ENCODE data around the gene LGR6. TPM values are rescaled to one million over a fixed set of nuclear protein-coding genes. Genes with fewer than 3 reads are reported as not detected.

The LGR6 gene
- total RNA-seq, 4 donors from 2014 or later, result 0.15 TPM; not detected in 3

- H3K4me3 ChIP-seq, result no peak overlapping the region
- H3K9me3 ChIP-seq, result no peaks in the 10 kb centered on the region
- ATAC-seq (no peak), DNase-seq (no peak)
- in situ Hi-C loops (cut with MboI; ENCODE audit: low sequenced_read_pairs in 4 of 4), result no loop called here
- intact Hi-C loops (cut with DNase I; ENCODE audit: low total_unique reads), result no loop called here
- no peaks in the 10 kb centered on the region for H3K4me1 ChIP-seq
- H3K36me3 ChIP-seq, result no peaks in the 10 kb centered on the region
- no peak overlapping the region for H3K27ac ChIP-seq
- H3K27me3 ChIP-seq, result peaks cover 0 to 5% (median 0%) of the 10 kb centered on the region in 3 donors
- TF ChIP-seq POLR2A (IDR thresholded peaks at IDR 0.05), result no peak
- no peak for TF ChIP-seq CTCF (IDR thresholded peaks at IDR 0.05 in 4 of 5, conservative IDR thresholded peaks at IDR 0.05 in 1 of 5)
Measured at GRCh38 chr1:202234331-202235002, 40.9 kb downstream of the LGR6 start.

GRCh38 chr1:202235003-202235660 lies 41.5 kb downstream of the LGR6 start:
- Histone ChIP-seq H3K4me3 (no peak overlapping the region), H3K36me3 (no peaks in the 10 kb centered on the region), H3K27ac (no peak overlapping the region), H3K4me1 (no peaks in the 10 kb centered on the region), H3K27me3 (peaks cover 0 to 5% (median 0%) of the 10 kb centered on the region in 3 donors), H3K9me3 (no peaks in the 10 kb centered on the region)
- in situ Hi-C loops (cut with MboI; ENCODE audit: low sequenced_read_pairs in 4 of 4), result no loop called here
- ATAC-seq (no peak), DNase-seq (no peak)
- TF ChIP-seq CTCF (IDR thresholded peaks at IDR 0.05 in 4 of 5, conservative IDR thresholded peaks at IDR 0.05 in 1 of 5) (no peak), POLR2A (IDR thresholded peaks at IDR 0.05) (no peak)
- intact Hi-C loops (cut with DNase I; ENCODE audit: low total_unique reads), result no loop called here

GRCh38 chr1:202235856-202236837 lies 42.5 kb downstream of the LGR6 start:
- DNase-seq, result peak; percentile 10 to 44
- Histone ChIP-seq H3K9me3 (no peaks in the 10 kb centered on the region), H3K4me3 (no peak overlapping the region), H3K27me3 (peaks cover 0 to 5% (median 0%) of the 10 kb centered on the region in 3 donors), H3K4me1 (peaks cover 0 to under 1% of the 10 kb centered on the region in 2 donors), H3K27ac (no peak overlapping the region), H3K36me3 (no peaks in the 10 kb centered on the region)
- peak; percentile 43 to 83 (median 72) for TF ChIP-seq CTCF (IDR thresholded peaks at IDR 0.05 in 4 of 5, conservative IDR thresholded peaks at IDR 0.05 in 1 of 5)
- no peak for TF ChIP-seq POLR2A (IDR thresholded peaks at IDR 0.05)
- intact Hi-C loops (cut with DNase I; ENCODE audit: low total_unique reads) (no loop called here), in situ Hi-C loops (cut with MboI; ENCODE audit: low sequenced_read_pairs in 4 of 4) (no loop called here)
- ATAC-seq, result peak; percentile 28 to 82

GRCh38 chr1:202237052-202237451 lies 43.5 kb downstream of the LGR6 start:
- peak in 1 of 2 donors; percentile 46 for ATAC-seq
- Histone ChIP-seq H3K9me3 (no peaks in the 10 kb centered on the region), H3K4me1 (peaks cover 0 to 7% of the 10 kb centered on the region in 2 donors), H3K4me3 (no peak overlapping the region), H3K36me3 (no peaks in the 10 kb centered on the region), H3K27me3 (peaks cover 0 to 5% (median 0%) of the 10 kb centered on the region in 3 donors), H3K27ac (no peak overlapping the region)
- DNase-seq, result no peak
- in situ Hi-C loops (cut with MboI; ENCODE audit: low sequenced_read_pairs in 4 of 4) (no loop called here), intact Hi-C loops (cut with DNase I; ENCODE audit: low total_unique reads) (no loop called here)
- TF ChIP-seq POLR2A (IDR thresholded peaks at IDR 0.05) (no peak), CTCF (IDR thresholded peaks at IDR 0.05 in 4 of 5, conservative IDR thresholded peaks at IDR 0.05 in 1 of 5) (peak in 2 of 5 experiments; percentile 7 to 13)
